ENCODE results near the gene TRA2B.

TRA2B gene

DNA sequence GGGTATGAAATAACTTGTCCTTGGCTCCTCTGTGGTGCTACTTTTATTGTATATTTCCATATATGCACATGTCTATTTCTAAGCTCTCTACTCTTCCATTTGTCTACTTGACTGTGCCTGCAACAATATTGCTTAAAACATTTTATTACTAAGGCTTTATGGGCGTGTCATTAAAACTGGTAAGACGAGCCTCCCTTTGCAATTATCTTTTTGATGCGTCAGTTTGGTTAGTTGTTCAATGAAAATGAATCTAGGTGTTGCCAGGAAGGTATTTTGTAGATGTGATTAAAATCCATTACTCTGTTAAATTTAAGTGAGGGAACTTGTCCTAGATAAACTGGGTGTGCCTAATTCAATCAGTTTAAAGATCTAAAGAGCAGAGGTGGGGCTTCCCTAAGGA is 12.9 kb upstream of the TRA2B start:
- no peak for DNase-seq (ENCODE audit: low spot score)

DNA sequence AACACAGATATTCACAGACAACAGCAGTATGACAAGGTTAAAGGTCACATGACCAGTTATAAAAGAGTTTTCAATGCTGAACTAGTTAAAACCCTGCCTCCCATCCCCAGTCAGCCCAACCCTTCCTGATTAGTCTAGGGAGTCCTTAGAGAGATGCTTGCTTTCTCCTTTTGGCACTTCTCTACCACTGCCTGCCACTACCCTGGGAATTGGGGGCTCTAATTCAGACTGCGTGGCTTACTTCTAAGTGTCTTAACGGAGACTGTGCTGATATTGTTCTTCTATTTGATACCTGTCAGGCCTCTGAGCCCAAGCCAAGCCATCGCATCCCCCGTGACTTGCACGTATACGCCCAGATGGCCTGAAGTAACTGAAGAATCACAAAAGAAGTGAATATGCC is 11.7 kb upstream of the TRA2B start:
- DNase-seq (ENCODE audit: low spot score): no peak

DNA sequence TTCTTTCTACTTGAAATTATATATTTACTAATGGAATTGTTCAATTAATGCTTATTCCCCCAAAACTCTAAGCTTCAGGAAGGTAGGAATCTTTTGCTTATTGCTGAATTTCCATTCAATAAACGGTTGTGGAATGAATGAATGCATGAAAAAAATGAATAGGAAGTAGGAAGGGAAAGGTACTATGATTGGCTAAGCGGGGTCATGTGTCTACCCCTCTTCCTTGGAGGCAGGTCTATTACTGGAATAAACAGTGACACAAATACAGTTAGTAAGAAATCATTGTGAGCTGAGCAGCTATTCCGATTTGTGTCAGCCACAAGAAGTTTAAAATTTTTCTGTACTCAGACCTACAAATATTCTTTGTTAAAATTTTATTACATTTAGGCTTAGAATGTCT is 10.5 kb upstream of the TRA2B start:
- DNase-seq (ENCODE audit: low spot score): no peak

DNA sequence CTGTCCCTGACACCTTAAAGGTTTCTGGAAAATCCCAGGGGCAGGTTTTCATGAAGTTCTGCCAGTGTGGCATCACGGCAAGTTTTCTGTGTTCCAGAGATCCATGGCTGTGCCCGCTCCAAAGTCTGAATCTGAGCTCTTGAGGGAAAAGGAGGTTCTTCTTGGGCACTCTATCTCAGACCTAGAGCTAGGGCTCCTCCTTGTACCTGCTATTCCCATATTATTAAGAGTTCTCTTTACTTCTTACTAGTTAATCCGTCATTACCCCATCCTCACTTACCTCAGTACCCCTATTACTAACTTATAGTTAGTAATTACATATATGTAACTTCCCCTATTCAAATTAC is 5.9 kb upstream of the TRA2B start:
- DNase-seq (ENCODE audit: low spot score): no peak

DNA sequence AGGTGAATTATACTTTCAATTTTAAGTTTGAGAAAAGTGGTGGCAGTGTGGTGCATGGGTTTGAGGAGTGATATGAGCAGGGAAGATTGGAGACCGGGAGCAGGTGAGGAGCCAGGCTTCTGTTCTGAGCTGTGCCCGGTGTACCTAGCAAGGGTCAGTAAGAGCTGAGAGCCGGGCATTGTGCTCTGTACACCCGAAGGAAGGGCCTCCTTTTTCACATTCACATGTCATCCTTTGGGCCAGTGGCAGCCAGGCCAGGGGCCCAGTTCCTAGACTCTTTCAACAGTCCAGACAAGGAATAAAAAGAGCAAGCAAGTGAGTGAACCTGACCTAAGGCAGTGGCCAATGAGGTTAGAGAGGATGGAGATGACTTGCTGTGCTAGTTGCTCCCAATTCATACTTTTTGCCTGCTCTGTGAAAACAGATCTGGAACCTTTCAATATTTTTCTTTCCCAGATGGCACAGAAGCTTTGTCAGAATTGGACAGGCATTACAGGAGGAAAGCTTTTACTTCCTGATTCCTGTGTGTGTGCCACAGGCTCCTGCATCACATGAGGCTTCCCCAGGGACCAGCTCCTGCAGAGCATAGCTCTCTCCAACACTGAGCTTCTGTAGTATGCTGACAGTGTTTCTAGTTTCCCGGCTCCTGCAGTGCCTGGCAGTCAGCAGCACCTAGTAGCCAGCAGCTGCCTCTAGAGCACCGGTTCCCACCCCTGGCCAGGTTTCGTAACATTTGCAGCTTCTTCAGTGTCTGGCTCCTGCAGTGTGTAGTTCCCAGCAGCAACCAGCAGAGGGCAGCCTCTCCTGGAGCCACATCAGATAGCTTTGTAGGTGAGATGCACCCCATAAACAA is 5.3 kb upstream of the TRA2B start:
- peak; percentile 84 for DNase-seq (ENCODE audit: low spot score)

DNA sequence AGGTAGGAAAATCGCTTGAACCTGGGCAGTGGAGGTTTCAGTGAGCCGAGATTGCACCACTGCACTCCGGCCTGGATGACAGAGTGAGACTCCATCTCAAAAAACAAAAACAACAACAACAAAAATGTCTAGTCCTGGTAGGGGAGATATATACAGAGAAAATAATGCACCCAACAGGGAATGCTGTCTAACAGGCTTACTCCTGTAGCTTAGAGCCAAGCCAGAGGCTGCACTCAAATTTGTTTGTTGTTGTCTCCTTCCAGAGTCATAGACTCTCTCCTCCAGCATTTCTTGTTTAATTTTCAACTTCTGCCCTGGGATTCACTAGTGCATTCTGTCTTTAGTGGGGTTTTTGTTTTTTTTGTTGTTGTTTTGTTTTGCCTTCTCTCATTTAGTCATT is 4.6 kb upstream of the TRA2B start:
- DNase-seq (ENCODE audit: low spot score): no peak

GRCh38 chr3:185940951-185941350 is 3.1 kb upstream of the TRA2B start:
- DNase-seq (ENCODE audit: low spot score): no peak

DNA sequence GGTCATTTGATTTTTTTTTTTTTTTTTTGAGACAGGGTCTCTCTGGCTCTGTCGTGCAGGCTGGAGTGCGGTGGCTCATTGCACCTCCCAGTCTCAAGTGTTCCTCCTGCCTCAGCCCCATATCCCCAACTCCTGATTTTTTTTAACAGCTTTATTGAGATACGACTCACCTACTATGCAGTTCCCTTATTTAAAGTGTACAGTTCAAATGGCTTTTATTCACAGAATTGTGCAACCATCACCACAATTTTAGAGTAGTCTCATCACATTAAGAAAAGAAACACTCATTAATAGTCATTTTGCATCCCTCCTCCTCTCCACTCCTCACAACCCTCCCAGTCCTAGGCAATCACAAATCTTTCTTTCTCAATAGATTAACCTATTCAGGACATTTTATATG is 1.9 kb upstream of the TRA2B start:
- no peak for DNase-seq (ENCODE audit: low spot score)

DNA sequence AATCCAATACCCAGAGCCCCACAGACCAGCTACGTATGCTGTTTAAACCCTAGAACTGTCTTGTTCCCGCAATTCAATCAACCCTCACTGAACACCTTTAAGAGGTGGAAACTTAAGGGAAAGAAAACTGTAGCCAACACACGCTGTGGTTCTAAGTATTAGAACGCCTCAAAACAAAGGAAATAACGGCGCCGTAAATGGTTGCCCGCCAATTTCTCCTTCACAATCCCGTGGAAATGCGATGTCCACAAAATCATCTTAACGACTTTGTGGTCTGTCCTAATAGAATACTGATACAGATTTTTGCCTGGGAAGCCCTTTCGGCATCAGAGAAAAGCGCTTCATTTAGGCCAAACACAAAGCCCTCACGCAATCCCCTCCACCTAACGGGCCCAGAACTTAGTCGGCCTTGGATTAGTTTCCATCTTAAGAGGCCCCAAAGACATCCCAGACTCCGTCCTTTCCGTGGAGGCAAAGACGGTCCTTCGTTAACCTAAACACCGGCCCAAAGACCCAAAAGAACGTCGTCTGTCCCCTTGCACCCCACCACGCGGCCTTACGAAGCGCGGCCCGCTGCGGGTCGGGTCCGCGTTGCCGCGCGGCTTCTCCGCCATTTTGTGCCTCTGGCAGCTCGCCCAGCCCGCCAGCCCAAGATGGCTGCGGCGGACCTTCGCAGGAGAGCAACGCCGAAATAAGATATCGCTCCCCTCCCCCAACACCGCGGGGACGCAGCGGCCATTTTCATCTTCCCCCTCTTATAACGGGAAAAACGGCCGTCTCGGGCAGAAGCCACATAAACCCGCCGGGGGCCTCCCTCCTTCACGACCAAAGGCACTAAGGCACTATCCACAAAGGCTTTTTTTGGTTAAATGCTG is 763 bp downstream of the TRA2B start:
- DNase-seq (ENCODE audit: low spot score): peak; percentile 86

- DNase-seq (ENCODE audit: low spot score): no peak
These were observed 1.6 kb downstream of the TRA2B start for GRCh38 chr3:185936273-185936629.

DNA sequence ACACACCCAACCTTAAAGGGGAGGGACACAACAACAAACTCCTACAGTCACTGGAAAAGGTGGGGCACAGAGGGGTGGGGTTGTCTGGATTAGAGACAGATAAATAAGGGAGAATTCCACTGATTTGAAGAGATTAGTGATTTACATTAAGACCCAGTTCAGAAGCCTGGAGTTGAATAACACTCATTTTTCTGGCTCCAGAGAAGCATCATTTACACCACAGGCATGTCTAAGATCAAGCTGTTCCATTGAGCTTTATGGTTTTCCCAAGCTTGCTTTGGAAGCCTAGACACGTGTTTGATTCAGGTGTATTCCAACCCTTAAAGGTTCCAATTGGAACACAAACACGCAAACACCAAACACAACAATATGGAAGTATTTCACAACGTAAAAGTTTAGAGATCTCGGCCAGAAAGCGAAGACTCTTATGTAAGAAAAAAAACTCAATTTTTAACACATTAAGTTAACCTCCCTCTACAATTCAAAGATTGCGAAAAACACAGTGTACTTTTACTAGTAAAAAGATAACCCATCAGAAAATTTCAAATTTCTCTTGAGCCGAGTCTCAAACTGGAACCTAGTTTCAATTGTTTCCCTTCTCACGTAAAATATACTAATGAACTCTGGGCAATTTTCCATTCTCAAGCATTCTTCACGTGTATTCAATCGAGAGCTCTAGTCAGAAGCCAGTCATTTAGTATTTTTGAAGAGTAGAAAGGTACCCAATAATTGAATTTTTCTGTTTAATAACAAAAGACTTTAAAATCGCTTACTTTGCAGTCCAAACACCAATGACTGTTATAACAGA is 2.1 kb downstream of the TRA2B start:
- no peak for DNase-seq (ENCODE audit: low spot score)

DNA sequence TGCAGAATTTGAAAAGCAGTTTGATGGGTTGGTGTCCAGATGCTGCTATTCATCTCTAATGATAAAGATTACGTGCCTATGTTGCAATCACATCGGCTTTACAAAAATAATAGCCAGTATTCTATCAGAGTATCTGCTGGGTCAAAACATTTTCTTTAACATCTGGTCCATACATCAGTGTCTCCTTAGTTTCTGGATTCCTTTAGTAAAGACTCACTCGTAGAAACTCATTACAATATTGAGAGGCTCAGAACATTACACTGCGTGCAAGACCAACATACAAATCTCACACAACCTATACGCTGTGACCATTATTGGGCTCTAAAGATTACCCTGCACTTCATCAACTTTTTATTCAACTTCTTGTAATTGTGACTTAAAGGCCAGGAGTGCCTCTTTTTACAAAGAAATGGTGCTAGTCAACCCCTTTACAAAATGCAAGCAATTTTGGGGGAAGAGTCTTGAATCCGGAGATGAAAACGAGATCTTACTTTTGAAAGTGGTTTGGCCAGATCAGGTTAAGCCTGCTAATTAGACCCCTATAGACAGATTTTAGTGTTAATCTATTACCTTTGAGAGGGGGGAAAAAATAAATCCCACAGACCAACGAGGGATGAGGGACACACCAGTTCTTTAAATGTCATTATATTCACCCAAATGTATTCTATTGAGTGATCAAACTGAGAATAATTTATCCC is 2.9 kb downstream of the TRA2B start:
- no peak for DNase-seq (ENCODE audit: low spot score)

DNA sequence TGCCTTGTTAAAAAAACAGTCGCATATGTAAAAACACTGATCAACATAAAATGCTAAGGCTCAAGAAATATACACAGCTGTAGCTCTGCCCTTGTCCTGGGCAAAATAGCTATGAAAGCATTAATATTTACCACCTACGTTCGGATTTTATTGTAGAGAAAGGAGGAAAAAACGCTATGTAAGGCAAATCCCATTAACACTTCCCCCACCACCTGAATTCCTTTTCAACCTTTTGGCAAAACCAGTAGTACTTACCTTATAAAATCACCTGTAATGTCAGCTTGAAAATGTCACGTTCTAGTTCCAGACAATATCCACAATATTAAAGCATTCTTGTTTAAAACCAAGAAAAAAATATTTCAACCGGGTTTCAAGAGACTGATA is 3.6 kb downstream of the TRA2B start:
- DNase-seq (ENCODE audit: low spot score): no peak

- DNase-seq (ENCODE audit: low spot score): no peak
These were observed 4.2 kb downstream of the TRA2B start for GRCh38 chr3:185933374-185934173.

- no peak for DNase-seq (ENCODE audit: low spot score)
These were observed 5.8 kb downstream of the TRA2B start for GRCh38 chr3:185931777-185932612.

DNA sequence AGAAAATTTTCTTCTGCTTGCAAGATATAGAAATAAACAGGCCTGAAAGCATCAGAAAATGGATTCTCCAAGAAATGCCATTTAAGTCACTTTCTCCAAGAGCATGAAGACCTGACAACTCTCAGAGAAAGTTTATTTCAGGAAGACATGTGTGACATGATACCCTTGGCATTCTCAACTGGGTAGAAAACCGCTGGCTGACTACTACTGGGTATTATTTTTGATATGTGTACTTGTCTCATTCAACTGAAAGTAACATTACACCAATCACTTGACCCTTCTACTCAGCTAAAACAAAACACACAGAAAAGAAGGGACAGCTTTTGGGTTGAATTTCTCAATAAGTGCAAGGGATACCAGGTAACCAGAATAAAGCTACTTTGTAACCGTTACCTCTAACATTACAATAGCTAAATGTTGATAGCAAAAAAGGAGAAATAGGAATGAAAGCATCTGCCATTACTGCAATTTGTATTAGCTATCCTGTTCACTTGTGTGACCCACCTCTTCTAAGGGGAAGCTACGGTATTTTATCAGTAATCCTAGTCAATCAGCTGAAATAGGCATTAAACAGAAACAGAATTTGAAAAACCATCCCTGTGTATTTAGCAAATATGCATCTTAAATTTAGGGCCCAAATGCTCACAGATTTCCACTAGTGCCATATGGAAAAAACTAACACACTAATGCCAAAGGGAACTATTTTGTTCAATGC is 7.3 kb downstream of the TRA2B start:
- no peak for DNase-seq (ENCODE audit: low spot score)

DNA sequence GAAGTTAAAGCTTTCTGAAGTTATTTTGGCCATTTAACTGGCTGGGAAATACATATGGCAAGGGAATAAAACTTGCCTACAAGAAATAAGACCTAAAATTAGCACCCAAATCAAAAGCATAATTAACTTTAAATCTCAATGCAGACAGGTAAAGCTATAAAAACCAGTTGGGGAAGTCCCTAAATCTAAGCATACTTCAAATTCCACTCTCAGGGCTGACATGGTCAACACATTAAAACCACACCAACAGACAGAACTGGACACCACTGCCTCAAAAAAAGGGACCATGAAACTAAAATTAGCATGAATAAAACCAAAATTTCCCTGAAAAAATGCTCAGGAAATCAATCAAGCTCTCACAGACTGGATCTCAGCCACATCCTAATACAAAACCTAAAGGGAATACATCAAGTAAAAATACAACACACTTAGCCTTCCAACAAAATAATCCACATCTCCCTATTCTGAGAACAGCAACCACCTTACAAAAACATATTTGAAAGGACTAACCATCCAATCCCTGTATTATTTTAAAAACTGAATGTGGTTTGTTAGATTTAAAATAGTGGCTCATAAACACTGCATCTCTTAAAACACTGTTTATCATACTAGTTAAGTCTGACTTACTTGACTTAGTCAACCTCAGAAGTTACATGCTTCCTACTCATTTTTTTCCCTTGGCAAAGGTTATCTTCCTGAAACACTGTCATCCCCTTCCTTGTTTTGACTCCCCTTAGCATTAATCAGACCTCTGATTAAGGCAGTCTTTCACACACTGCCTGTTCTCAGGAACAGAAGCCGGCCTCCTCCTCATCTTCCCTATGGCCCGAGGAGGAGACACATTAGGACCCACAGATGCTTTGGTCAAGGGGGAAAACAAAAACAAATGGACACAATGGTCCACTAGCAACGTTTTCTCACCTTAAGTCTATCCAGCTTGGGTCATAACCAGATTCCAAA is 8.3 kb downstream of the TRA2B start:
- no peak for DNase-seq (ENCODE audit: low spot score)

DNA sequence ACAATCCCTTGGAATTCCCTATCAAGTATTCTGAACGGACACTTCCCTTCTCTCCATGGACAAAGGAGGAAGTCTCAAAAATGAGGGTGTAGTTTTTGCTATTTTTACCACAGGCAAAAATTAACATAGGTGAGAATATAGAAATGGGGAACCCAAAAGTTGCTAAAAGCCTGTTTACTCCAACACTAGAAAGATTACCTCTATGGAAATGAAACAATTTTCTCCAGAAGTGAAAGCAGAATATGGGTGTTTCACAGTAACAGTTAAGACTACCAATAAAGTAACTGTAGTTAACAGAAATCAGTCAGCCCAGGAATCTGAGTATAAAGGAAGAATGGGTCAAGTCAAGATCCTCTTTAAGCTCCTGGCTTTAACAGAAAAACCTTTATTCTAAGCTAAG is 9.3 kb downstream of the TRA2B start:
- DNase-seq (ENCODE audit: low spot score): no peak

All from GM03348 (cell line).